Forelimb muscle (tissue), 1 donor: ENCODE measurements around the gene LRCH2. TPM values are rescaled to one million over a fixed set of nuclear protein-coding genes. Genes with fewer than 3 reads are reported as not detected.
"Not testable (repeated sequence)": the region's sequence is repeated elsewhere in the genome, so short reads cannot be mapped to it uniquely, and the experiment has no call there.

ENCODE experiments used
- DNase-seq: peaks from one replicate; pipeline ENCODE4 v3.0.0-alpha.2; 2013; ENCODE audit warnings: low read depth
- polyA plus RNA-seq: library from polyadenylated mRNA; unstranded; fragments of 120-200 nt; gene quantifications from one replicate; pipeline ENCODE4 v1.2.1, GENCODE V29; 2013; ENCODE audit not compliant: insufficient read length

Gene LRCH2
- polyA plus RNA-seq, 1 donor: 3.7 TPM

DNA sequence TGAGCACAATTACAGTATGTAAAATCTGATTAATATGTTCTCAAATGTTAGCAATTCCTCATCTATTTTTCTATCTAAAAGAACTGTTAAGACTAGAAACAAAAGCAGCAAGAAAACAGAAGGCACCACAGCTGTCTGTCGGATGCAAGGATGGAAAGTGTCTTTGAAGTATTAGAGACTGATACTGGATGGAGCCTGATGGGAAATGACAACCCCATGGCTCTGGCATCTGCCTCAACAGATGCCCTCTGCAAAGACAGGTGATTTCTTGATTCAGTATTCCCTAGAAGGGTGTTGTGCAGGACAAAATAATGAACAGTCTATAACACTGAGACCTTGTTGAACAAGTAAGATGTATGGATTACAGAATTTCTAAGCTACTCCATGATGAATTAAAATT lies 19.7 kb downstream of the LRCH2 start:
- no peak for DNase-seq

- not testable (repeated sequence) for DNase-seq
These were observed 24.3 kb downstream of the LRCH2 start for GRCh38 chrX:115209547-115209946.

DNA sequence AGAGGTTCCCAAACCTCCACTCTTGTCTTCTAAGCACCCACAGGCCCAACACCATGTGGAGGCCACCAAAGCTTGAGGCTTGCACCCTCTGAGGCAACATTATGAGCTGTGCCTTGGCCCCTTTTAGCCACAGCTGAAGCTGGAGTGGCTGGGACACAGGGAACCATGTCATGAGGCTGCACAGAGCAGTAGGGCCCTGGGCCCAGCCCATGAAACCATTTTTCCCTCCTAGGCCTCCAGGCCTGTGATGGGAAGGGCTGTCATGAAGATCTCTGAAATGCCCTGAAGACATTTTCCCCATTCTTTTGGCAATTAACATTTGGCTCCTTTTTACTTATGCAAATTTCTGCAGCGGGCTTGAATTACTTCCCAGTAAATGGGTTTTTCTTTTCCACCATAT lies 29.9 kb downstream of the LRCH2 start:
- DNase-seq: no peak

DNA sequence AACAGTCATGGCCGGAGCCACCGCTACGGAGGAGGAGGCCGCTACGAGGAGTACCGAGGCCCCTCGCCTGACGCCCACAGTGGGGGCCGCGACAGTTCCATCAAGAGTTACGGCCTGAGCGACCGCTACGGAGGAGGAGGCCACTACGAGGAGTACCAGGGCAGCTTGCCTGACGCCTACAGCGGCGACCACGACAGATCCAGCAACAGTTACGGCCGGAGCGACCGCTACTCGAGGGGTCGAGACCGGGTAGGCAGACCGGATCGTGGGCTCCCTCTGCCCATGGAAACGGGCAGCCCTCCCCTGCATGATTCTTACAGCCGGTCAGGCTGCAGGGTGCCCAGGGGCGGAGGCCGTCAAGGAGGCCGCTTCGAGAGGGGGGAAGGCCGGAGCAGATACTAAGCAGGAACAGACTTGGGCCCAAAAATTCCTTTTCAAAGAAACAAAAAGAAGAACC lies 41.6 kb downstream of the LRCH2 start:
- DNase-seq: no peak

DNA sequence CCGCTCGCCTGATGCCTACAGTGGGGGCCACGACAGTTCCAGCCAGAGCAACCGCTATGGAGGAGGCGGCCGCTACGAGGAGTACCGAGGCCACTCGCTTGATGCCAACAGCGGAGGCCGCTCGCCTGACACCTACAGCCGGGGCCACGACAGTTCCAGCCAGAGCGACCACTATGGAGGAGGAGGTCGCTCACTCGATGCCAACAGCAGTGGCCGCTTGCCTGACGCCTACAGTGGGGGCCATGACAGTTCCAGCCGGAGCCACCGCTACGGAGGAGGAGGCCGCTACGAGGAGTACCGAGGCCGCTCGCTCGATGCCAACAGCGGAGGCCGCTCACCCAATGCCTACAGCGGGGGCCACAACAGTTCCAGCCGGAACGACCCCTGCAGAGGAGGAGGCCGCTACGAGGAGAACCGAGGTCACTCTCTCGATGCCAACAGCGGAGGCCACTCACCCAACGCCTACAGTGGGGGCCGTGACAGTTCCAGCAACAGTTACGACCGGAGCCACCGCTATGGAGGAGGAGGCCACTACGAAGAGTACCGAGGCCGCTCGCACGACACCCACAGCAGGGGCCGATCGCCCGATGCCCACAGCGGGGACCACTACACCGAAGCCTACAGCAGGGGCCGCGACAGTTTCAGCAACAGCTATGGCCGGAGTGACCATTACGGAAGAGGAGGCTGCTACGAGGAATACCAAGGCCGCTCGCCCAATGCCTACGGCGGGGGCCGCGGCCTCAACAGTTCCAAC lies 42.2 kb downstream of the LRCH2 start:
- DNase-seq: no peak

DNA sequence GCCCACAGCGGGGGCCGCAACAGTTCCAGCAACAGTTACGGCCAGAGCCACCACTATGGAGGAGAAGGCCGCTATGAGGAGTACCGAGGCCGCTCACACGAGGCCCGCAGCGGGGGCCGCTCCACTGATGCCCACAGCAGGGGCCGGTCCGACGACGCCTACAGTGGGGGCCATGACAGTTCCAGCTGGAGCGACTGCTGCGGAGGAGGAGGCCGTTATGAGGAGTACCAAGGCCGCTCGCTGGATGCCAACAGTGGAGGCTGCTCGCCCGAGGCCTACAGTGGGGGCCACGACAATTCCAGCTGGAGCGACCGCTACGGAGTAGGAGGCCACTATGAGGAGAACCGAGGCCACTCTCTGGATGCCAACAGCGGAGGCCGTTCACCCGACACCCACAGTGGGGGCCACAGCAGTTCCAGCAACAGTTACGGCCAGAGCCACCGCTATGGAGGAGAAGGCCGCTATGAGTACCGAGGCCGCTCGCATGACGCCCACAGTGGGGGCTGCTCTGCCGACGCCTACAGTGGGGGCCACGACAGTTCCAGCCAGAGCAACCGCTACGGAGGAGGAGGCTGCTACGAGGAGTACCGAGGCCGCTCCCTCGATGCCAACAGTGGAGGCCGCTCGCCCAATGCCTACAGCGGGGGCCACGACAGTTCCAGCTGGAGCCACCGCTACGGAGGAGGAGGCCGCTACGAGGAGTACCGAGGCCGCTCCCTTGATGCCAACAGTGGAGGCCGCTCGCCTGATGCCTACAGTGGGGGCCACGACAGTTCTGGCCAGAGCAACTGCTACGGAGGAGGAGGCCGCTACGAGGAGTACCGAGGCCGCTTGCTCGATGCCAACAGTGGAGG lies 43.0 kb downstream of the LRCH2 start:
- no peak for DNase-seq

DNA sequence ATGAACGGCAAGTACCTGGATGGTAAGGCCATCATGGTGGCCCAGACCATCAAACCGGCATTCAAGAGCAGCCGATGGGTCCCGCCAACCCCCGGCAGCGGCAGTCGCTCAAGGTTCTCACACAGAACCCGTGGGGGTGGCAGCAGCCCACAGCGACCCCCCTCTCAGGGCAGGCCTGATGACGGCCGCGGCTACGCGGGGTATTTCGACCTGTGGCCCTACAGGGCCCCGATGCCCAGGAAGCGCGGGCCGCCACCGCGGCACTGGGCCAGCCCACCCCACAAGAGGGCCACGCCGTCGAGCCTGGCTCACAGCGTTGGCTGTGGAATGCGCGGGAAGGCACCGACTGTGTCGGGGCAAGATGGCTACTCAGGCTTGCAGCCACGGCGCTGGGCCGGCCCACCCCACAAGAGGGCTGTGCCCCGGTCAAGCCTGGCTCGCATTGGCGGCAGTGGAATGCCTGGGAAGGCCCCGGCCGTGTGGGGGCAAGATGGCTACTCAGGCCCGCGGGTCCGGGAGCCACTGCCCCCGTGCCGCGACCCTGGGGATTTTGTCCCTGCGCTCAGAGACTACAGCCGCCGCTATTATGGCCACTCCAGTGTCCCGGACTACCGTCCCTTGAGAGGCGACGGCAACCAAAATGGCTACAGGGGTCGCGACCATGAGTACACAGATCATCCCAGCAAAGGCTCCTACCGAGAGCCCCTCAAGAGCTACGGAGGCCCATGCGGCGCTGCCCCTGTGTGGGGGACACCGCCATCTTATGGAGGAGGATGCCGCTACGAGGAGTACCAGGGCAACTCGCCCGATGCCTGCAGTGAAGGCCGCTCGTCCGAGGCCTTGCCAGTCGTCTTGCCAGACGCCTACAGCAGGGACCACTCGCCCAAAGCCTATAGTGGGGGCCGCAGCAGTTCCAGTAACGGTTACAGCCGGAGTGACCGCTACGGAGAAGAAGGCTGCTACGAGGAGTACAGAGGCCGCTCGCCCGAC lies 44.0 kb downstream of the LRCH2 start:
- no peak for DNase-seq

- no peak for DNase-seq
These were observed 44.8 kb downstream of the LRCH2 start, which contains the start of gene RBMXL3 for GRCh38 chrX:115189110-115189509. Gene RBMXL3, plus strand, starts transcription at chrX:115189410. Its CDS starts 32 bp downstream, at chrX:115189442.

DNA sequence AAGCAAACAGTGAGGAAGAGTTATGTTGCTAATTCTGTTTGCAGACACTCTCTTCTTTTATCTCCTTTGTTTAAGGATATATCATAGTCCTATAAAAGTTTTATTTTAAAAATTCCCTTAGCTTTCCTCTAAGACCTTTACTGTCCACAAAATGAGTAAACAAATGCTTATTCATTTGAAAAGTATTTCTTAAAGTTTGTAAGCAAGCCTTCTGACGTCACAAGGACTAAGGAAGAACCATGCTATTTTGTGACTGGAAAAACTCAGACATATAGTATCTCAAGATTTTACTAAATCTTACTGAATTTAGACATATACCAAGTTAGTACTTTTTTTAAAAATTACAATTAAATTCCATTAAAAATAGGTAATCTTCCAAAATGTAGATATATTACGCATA lies 49.9 kb downstream of the LRCH2 start:
- no peak for DNase-seq

GRCh38 chrX:115178473-115178872 lies 55.4 kb downstream of the LRCH2 start:
- no peak for DNase-seq

GRCh38 chrX:115177932-115178331 lies 56.0 kb downstream of the LRCH2 start:
- DNase-seq: no peak

GRCh38 chrX:115174548-115174947 lies 59.3 kb downstream of the LRCH2 start:
- no peak for DNase-seq

GRCh38 chrX:115173181-115173580 lies 60.7 kb downstream of the LRCH2 start:
- no peak for DNase-seq

DNA sequence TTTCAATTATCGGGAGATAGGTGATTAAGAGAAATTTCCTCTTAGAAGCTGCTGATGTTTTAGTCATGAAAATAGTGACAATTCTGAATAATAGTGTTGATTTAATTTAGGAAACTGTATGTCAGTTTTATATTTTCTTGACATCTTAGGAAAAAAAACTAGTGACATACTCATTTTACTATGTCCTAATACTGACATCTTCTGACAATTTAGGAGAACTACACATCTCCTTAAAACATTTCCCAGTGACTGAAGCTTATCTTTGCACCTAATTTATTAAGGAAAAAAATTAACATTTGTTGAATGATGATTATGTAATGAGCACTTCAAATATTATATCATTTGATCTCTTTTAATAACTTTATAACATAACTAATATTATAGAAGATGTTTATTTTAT lies 86.7 kb downstream of the LRCH2 start:
- DNase-seq: no peak

- no peak for DNase-seq
These were observed 91.8 kb downstream of the LRCH2 start for GRCh38 chrX:115142057-115142456.

GRCh38 chrX:115138040-115138439 lies 95.9 kb downstream of the LRCH2 start:
- no peak for DNase-seq

- peak; percentile 35 for DNase-seq
These were observed 99.5 kb downstream of the LRCH2 start for GRCh38 chrX:115134382-115134781.

DNA sequence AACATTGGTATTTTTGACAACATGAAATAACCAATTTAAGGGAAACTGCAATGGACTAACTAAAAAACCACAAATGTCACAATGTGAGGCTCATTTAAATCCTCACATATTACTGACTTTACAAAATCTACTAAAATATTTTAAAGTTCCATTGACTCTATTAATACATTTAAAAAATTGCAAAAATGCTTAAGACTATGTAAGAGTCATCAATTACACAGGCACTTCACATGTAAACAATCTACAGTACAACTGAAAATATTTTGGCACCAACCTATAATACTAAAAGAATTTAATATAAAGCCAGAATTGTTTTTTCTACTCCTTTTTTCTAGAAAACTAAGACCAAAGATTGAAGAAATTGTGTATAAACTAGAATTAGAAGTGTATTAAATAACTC lies 121.5 kb downstream of the LRCH2 start:
- no peak for DNase-seq

DNA sequence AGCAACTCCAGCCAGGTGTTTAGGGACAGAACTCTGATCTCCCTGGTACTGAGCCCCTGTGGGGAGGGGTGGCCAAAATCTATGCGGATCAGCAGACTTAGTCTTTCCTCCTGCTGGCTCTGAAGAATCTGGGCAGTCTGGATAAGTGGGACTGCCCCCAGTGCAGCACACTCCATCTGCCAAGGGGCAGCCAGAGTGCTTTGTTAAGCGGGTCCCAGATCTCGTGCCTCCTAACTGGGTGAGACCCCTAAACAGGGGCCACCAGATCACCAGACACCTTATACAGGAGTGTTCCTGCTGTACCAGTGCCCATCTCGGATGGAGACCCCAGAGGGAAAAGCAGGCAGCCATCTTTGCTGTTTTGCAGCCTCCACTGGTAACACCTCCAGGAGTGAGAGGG lies 135.0 kb downstream of the LRCH2 start:
- DNase-seq: no peak

DNA sequence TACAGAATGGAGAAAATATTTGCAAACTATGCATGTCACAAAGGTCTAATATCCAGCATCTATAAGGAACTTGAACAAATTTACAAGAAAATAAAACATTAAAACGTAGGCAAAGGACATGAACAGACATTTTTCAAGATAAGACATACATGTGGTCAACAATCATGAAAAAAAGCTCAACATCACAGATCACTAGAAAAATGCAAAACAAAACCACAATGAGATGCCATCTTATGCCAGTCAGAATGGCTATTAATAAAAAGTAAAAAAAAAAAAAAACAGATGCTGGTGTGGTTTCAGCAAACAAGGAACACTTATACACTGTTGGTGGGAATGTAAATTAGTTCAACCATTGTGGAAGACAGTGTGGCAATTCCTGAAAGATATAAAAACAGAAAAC lies 140.7 kb downstream of the LRCH2 start:
- no peak for DNase-seq

- no peak for DNase-seq
These were observed 144.5 kb downstream of the LRCH2 start for GRCh38 chrX:115089419-115089818.

GRCh38 chrX:115068896-115069295 lies 165.0 kb downstream of the LRCH2 start:
- DNase-seq: no peak
